Sigmoid colon (tissue), 4 donors: ENCODE measurements around the gene ACOXL.

Source experiments
- CTCF ChIP-seq, 4 experiments: fragments of 450-650 bp in 3 of 4; fragments of 200-600 bp in 1 of 4; IDR thresholded peaks; one replicate each; pipeline ENCODE4 v1.5.1; 2016 to 2019; ENCODE audit warnings: antibody characterized with exemption in 4 of 4, mild to moderate bottlenecking in 3 of 4, moderate library complexity in 2 of 4
- EP300 ChIP-seq, 4 donors: sonication (generic); formaldehyde crosslinking; IDR thresholded peaks; one replicate each; pipeline ENCODE4 v1.6.1; 2017; ENCODE audit warnings: antibody characterized with exemption in 4 of 4
- POLR2A ChIP-seq, 2 donors: fragments of 450-650 bp; IDR thresholded peaks; one replicate each; pipeline ENCODE4 v1.6.1; 2016; ENCODE audit warnings: antibody characterized with exemption in 2 of 2, mild to moderate bottlenecking in 2 of 2, moderate library complexity in 2 of 2

GRCh38 chr2:111154758-111155157, 422.4 kb downstream of the ACOXL start:
- TF ChIP-seq EP300 (IDR thresholded peaks at IDR 0.05) (no peak), CTCF (IDR thresholded peaks at IDR 0.05) (no peak), POLR2A (IDR thresholded peaks at IDR 0.05) (no peak)
